ENCODE measurements around the gene SSBP2. TPM values are rescaled to one million over a fixed set of nuclear protein-coding genes. Genes with fewer than 3 reads are reported as not detected.
A peak's percentile ranks its signal among the peaks of the same experiment; 100 is the strongest.

The SSBP2 gene
- total RNA-seq, 2 donors from 2014 or later, result 25.1 to 26.9 TPM

GRCh38 chr5:81788329-81788728, 37.4 kb upstream of the SSBP2 start:
- no peak for DNase-seq (ENCODE audit: low spot score)

GRCh38 chr5:81787474-81788242, 36.8 kb upstream of the SSBP2 start:
- peak; percentile 62 for DNase-seq (ENCODE audit: low spot score)
- Histone ChIP-seq H3K36me3 (no peaks in the 10 kb centered on the region), H3K9me3 (no peaks in the 10 kb centered on the region), H3K4me1 (replicated peaks) (no peaks in the 10 kb centered on the region), H3K4me3 (no peak overlapping the region), H3K27me3 (replicated peaks; ENCODE audit: insufficient read depth) (no peaks in the 10 kb centered on the region), H3K27ac (no peak overlapping the region)
- intact Hi-C loops (cut with DNase I), result loop anchor here (1.0 kb wide), 2 partner anchors 36 to 64 kb away; partner anchors contain the start of gene SSBP2
- peak; percentile 71 for TF ChIP-seq POLR2AphosphoS5 (IDR thresholded peaks at IDR 0.05)
- TF ChIP-seq POLR2A (IDR thresholded peaks at IDR 0.05), result no peak
- no peak for TF ChIP-seq CTCF (IDR thresholded peaks at IDR 0.05)
- WGBS, result 1% methylated on average over 3 of the region's 3 CpGs

More at GRCh38 chr5:81788329-81788728, 37.4 kb upstream of the SSBP2 start:
- WGBS, result 52% methylated on average over 2 of the region's 2 CpGs
- Histone ChIP-seq H3K36me3 (no peaks in the 10 kb centered on the region), H3K9me3 (no peaks in the 10 kb centered on the region), H3K4me3 (no peak overlapping the region), H3K27ac (no peak overlapping the region), H3K27me3 (replicated peaks; ENCODE audit: insufficient read depth) (no peaks in the 10 kb centered on the region), H3K4me1 (replicated peaks) (no peaks in the 10 kb centered on the region)
- intact Hi-C loops (cut with DNase I), result no loop called here
- TF ChIP-seq POLR2A (IDR thresholded peaks at IDR 0.05) (no peak), POLR2AphosphoS5 (IDR thresholded peaks at IDR 0.05) (no peak), CTCF (IDR thresholded peaks at IDR 0.05) (no peak)

- WGBS, result 61% methylated on average over 5 of the region's 5 CpGs
- H3K36me3 ChIP-seq, result no peaks in the 10 kb centered on the region
- no peak overlapping the region for H3K27ac ChIP-seq
- no peak overlapping the region for H3K4me3 ChIP-seq
- H3K4me1 ChIP-seq (replicated peaks), result no peaks in the 10 kb centered on the region
- TF ChIP-seq POLR2A (IDR thresholded peaks at IDR 0.05) (no peak), CTCF (IDR thresholded peaks at IDR 0.05) (no peak), POLR2AphosphoS5 (IDR thresholded peaks at IDR 0.05) (no peak)
- H3K9me3 ChIP-seq, result no peaks in the 10 kb centered on the region
- DNase-seq (ENCODE audit: low spot score), result no peak
- intact Hi-C loops (cut with DNase I), result loop anchor here (1.0 kb wide), 2 partner anchors 36 to 64 kb away; partner anchors contain the start of gene SSBP2
- H3K27me3 ChIP-seq (replicated peaks; ENCODE audit: insufficient read depth), result no peaks in the 10 kb centered on the region
Observed at GRCh38 chr5:81786991-81787390, 36.1 kb upstream of the SSBP2 start.

- no peak overlapping the region for H3K27ac ChIP-seq
- H3K27me3 ChIP-seq (replicated peaks; ENCODE audit: insufficient read depth), result no peaks in the 10 kb centered on the region
- DNase-seq (ENCODE audit: low spot score), result no peak
- intact Hi-C loops (cut with DNase I), result no loop called here
- TF ChIP-seq POLR2A (IDR thresholded peaks at IDR 0.05) (no peak), CTCF (IDR thresholded peaks at IDR 0.05) (no peak), POLR2AphosphoS5 (IDR thresholded peaks at IDR 0.05) (no peak)
- H3K9me3 ChIP-seq, result no peaks in the 10 kb centered on the region
- H3K4me1 ChIP-seq (replicated peaks), result no peaks in the 10 kb centered on the region
- WGBS, result 62% methylated on average over 5 of the region's 5 CpGs
- H3K36me3 ChIP-seq, result no peaks in the 10 kb centered on the region
- H3K4me3 ChIP-seq, result no peak overlapping the region
Observed at GRCh38 chr5:81786496-81786895, 35.6 kb upstream of the SSBP2 start.

- H3K4me3 ChIP-seq, result no peak overlapping the region
- H3K27ac ChIP-seq, result no peak overlapping the region
- no peaks in the 10 kb centered on the region for H3K4me1 ChIP-seq (replicated peaks)
- intact Hi-C loops (cut with DNase I), result no loop called here
- H3K36me3 ChIP-seq, result no peaks in the 10 kb centered on the region
- no peak for DNase-seq (ENCODE audit: low spot score)
- no peaks in the 10 kb centered on the region for H3K27me3 ChIP-seq (replicated peaks; ENCODE audit: insufficient read depth)
- TF ChIP-seq CTCF (IDR thresholded peaks at IDR 0.05) (no peak), POLR2AphosphoS5 (IDR thresholded peaks at IDR 0.05) (no peak), POLR2A (IDR thresholded peaks at IDR 0.05) (no peak)
- H3K9me3 ChIP-seq, result no peaks in the 10 kb centered on the region
- 60% methylated on average over 4 of the region's 4 CpGs for WGBS
Observed at GRCh38 chr5:81785322-81785721, 34.4 kb upstream of the SSBP2 start.

Measured in prostate gland (tissue), 2 donors.